BJ (cell line): ENCODE data around the gene TPD52L1. TPM values are rescaled to one million over a fixed set of nuclear protein-coding genes. Genes with fewer than 3 reads are reported as not detected.

Experiments used
- CTCF ChIA-PET: fragments of 350-600 bp; formaldehyde crosslinking; extraction: SDS; loops from one replicate; lab custom pipeline; 2021; ENCODE audit warnings: antibody characterized with exemption, inconsistent platforms; lab: Yijun Ruan, JAX
- POLR2A ChIA-PET: fragments of 300-600 bp; sonication (Branson Sonifier 250); formaldehyde crosslinking; extraction: SDS; loops from one replicate; lab custom pipeline; 2021; ENCODE audit warnings: antibody characterized with exemption; lab: Charles Lee
- DNase-seq: peaks from one replicate; pipeline ENCODE4 v3.0.0-alpha.2; 2011; ENCODE audit warnings: low read depth
- H3K27me3 ChIP-seq: 2 replicates; pipeline ENCODE4 v1.6.0; 2011; ENCODE audit warnings: low read length; ENCODE audit not compliant: control insufficient read depth, insufficient read depth
- H3K36me3 ChIP-seq: 2 replicates; pipeline ENCODE4 v1.5.1; 2011; ENCODE audit warnings: low read length; ENCODE audit not compliant: control insufficient read depth, insufficient read depth
- H3K4me3 ChIP-seq: 2 replicates; pipeline ENCODE4 v1.5.1; 2011; ENCODE audit warnings: low read depth, mild to moderate bottlenecking, control low read depth, low read length
- CTCF ChIP-seq: IDR thresholded peaks from 2 replicates; pipeline ENCODE4 v1.5.1; 2011; ENCODE audit warnings: low read depth, mild to moderate bottlenecking, control low read depth, inconsistent platforms, low read length, moderate library complexity; ENCODE audit not compliant: insufficient read depth
- polyA plus RNA-seq: library from polyadenylated mRNA; depleted of rRNA; stranded (reverse); fragments of >200 nt; gene quantifications from 2 replicates; pipeline ENCODE4 v1.2.3, GENCODE V29; 2011

The TPD52L1 gene
- polyA plus RNA-seq, 1 experiment = 163 TPM

DNA sequence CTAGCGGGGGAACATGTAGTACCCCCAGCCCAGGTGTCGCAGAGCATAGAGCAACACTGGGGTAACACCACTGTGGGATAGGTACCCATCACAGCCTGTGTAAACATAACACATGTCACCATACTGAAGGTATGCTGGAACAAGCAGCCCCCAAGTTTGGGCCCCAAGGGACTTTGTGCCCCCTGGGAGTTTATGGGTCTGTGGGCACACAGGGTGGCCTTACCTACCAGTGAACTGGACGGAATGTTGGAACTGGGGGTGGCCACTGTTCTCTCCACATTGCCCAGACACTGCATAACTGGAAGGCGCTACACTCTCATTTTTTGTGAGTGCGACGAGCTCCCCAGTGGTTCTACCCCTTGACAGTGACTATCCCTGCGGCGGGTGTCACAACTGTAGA, 119.7 kb downstream of the TPD52L1 start:
- no peaks in the 10 kb centered on the region for H3K27me3 ChIP-seq
- CTCF ChIA-PET = interaction anchor here (0.6 kb wide), 1 partner anchor 80 kb away, joined by 3 read pairs; no protein-coding TSS in a partner anchor
- no peaks in the 10 kb centered on the region; the same call in 1 of the 2 replicates for H3K36me3 ChIP-seq
- H3K4me3 ChIP-seq = no peak overlapping the region
- no peak for TF ChIP-seq CTCF
- POLR2A ChIA-PET = no interaction called here
- no peak for DNase-seq

DNA sequence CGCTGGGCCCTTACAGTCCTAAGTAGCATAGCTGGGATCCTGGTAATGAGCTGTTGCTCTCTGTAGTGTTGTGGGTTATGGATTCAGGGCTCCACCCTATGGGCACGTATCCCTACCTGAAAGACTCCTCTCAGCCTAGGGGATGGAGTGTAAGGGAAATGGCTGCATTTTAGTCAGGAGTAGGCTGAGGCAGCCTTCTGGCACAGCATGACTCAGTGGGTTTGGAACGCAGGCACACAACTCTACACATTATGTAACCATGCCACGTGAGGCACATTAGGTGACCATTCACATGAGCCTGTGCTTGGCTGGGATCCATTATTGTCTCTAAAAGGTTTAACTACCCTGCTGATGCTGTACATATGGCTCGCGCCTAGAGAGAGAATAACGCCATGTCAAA, 120.4 kb downstream of the TPD52L1 start:
- Histone ChIP-seq H3K27me3 (no peaks in the 10 kb centered on the region), H3K36me3 (no peaks in the 10 kb centered on the region; the same call in 1 of the 2 replicates), H3K4me3 (no peak overlapping the region)
- DNase-seq = no peak
- ChIA-PET CTCF (no interaction called here), POLR2A (no interaction called here)
- no peak for TF ChIP-seq CTCF

GRCh38 chr6:125274935-125275334, 121.4 kb downstream of the TPD52L1 start:
- ChIA-PET POLR2A (no interaction called here), CTCF (no interaction called here)

DNA sequence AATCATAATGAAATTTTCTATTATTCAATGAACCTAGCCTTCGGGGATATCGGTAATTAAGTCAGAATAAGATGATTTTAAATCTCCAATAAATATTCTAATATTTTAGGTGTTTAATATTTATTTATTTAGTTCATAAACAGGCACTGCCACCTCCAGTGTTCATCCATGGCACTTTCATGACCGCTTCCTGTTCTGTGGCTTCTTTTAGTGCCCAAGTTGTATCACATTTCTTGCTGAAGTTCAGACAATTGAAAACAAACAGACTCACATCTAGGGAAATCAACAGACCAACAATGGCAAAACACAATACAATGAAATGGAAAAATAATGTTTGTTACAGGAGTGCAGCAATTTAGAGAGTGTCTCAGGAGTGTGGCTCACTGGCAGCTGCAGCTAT, 122.2 kb downstream of the TPD52L1 start:
- Histone ChIP-seq H3K36me3 (no peaks in the 10 kb centered on the region; the same call in none of the 2 replicates), H3K4me3 (no peak overlapping the region), H3K27me3 (no peaks in the 10 kb centered on the region)
- ChIA-PET CTCF (no interaction called here), POLR2A (no interaction called here)
- TF ChIP-seq CTCF = no peak
- no peak for DNase-seq

More at GRCh38 chr6:125274935-125275334, 121.4 kb downstream of the TPD52L1 start:
- Histone ChIP-seq H3K27me3 (no peaks in the 10 kb centered on the region), H3K4me3 (no peak overlapping the region), H3K36me3 (no peaks in the 10 kb centered on the region; the same call in 1 of the 2 replicates)
- no peak for TF ChIP-seq CTCF
- DNase-seq = no peak

DNA sequence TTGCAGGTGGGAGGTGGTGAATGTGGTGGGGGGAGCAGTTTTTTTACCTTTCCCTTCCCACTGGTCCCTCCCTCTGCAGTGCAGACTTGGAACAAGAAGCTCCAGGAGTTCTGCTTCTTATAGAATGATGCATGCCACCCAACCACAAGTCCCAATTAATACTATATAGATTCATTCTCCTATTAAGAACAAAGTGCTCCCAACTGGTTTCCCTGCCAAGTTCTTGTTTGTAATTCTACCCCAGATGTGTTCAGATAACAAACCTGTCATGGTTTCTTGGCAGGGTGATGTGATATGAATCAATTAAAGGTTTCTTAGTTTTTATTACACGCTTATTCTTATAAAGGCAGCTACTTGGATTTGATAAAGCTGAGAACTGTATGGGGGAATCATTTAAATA, 124.3 kb downstream of the TPD52L1 start:
- POLR2A ChIA-PET = no interaction called here
- no peak for TF ChIP-seq CTCF
- CTCF ChIA-PET = interaction anchor here (0.6 to 2.1 kb wide), 3 partner anchors 9 to 702 kb away, joined by 3 to 6 read pairs (median 6); no protein-coding TSS in a partner anchor
- no peak for DNase-seq
- Histone ChIP-seq H3K27me3 (no peaks in the 10 kb centered on the region), H3K4me3 (no peak overlapping the region), H3K36me3 (no peaks in the 10 kb centered on the region; the same call in none of the 2 replicates)
